Measurements from ENCODE around the gene TXNDC8.

- TF ChIP-seq EZH2 (IDR thresholded peaks at IDR 0.05; ENCODE audit: borderline replicate concordance) (no peak), CTCF (IDR thresholded peaks at IDR 0.05; ENCODE audit: poor library complexity) (no peak), EZH2phosphoT487 (IDR thresholded peaks at IDR 0.05; ENCODE audit: low read depth, severe bottlenecking, unreplicated experiment) (no peak)
These were observed 19.8 kb downstream of the TXNDC8 start for GRCh38 chr9:110317911-110318310.
